Left cardiac atrium (tissue), 4 donors: ENCODE measurements around the gene MID1. TPM values are rescaled to one million over a fixed set of nuclear protein-coding genes. Genes with fewer than 3 reads are reported as not detected.
A peak's percentile ranks its signal among the peaks of the same experiment; 100 is the strongest.

Experiments used
- ATAC-seq, 2 donors: fragments of 200-7000 bp; cut with Tn5 transposase; one replicate each; pipeline ENCODE4 v1.9.1; 2020; ENCODE audit warnings: mild to moderate bottlenecking in 2 of 2, moderate library complexity in 2 of 2
- DNase-seq: peaks from one replicate; pipeline ENCODE4 v3.0.0-alpha.2; 2020
- intact Hi-C, 2 donors: fragments of 100-400 bp; cut with DNase I; formaldehyde crosslinking; loops; one replicate each; pipeline versions ENCODE4 v1.14.1 to v1.15.1; 2022 to 2023
- total RNA-seq, 2 donors: library from RNA; stranded (reverse); fragmentation: NEBNext Ultra II Directional; extraction: Animal tissue kit (Norgen Biotek cat#: 25700); gene quantifications; one replicate each; pipeline ENCODE4 v1.2.1, GENCODE V29; 2021
- donor health status: DM: no; HTN: yes; CAD: no.
- donor health status: DM: no; HTN: yes; CAD: no; lungs with severe emphysema.
- donor health status: DM: yes; HTN: yes; CAD: no.
- donor health status: Dilated cardiomyopathy.

MID1 gene
- total RNA-seq, 2 donors from 2014 or later, result 11.0 to 25.5 TPM

DNA sequence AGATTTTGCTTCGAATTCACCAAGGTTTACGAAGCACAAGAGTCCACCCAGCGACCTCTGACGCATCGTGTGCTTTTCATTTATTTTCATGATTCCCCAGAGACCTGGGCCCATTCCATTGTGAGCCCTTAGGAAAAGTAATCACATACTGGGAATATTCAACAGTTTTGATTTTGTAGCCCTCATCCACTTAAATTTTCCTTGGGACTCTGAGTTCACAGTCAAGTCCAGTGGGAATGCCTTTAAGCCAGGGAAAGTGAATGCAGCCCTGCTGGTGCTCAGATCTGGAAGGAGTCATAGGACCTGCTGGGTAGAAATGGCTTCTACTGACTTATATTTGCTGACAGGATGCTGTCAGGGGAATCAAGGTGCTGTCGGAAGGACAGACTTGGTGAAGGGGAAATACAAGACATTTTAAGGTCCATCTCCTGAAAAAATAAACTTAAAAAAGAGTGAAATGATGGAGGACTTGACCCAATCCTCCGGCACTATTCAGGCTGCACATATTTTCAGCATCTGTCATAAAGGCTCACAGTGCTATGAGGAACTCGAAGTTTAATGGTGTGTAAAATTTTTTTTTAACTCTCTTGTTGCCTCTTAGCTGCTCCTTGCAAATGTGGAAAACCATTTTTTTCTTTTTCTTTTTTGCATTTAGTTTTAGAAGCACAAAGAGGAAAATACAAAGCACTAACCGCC lies 204.9 kb downstream of the MID1 start:
- intact Hi-C loops, result no loop called here
- no peak for DNase-seq
- ATAC-seq, result no peak

DNA sequence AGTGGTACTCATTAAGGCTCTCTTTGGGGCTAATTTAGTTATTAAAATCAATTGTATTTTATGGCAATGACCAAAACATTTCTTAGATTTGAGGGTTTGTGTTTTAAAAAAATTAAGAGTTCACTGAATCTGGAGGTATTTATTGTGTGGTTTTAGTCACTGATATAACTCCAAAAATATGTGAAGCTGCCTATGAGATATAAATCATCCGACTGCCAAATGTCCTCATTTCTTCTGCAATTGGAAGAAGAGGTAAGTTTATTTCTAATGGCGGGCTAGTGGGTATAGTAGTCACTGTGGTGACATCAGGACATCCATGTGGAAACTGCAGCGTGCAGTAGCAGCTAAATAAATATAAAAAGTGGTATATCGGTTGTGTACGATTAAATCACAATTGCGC lies 205.5 kb downstream of the MID1 start:
- ATAC-seq (no peak), DNase-seq (no peak)
- intact Hi-C loops, result no loop called here

DNA sequence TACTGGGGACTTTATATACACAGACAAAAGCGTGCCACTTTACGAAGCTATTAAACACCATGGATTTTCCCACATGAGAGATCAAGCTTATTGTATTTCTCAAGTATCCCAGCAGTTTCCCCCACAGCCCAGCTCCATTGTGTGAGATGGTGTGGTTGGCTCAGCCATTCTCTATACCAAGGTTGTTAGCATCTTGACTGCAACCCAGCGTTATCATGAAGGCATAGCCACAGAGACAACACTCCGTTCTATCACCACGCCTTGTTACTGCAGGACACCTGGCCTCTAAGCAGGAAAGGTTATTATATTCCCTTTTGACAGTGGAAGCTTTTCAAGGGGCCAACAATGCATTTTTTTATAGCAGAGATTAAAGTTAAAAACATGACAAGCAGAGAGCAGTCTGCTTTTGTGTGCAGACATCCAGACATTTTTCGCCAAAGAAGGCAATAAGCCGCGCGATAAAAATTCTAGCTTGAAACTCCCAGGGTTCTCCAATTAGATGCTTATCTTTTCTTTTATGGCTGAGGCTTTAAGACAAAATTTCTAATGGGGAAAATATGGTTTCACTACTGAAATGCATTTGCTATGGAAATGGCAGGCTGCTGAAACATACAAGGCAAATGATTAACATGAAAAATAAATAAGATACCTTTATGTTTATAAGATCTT lies 206.1 kb downstream of the MID1 start:
- DNase-seq, result no peak
- intact Hi-C loops, result no loop called here
- ATAC-seq, result no peak

DNA sequence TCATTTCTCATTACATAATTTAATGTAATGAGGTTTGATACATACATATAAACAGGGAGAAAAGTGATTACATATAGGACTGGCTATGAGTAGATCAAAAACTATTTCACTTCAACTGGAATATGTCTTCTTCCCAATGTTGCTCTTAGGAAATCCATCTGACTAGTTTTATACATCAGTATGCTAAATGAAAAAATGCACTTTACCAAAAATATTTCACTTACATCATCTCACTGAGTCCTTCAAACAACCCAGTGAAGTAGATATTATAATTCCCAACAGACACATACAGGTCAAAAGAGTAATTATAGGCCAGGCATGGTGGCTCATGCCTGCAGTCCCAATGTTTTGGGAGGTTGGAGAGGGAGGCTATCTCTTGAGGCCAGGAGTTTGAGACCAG lies 215.9 kb downstream of the MID1 start:
- no peak for ATAC-seq
- DNase-seq, result no peak
- intact Hi-C loops, result no loop called here

DNA sequence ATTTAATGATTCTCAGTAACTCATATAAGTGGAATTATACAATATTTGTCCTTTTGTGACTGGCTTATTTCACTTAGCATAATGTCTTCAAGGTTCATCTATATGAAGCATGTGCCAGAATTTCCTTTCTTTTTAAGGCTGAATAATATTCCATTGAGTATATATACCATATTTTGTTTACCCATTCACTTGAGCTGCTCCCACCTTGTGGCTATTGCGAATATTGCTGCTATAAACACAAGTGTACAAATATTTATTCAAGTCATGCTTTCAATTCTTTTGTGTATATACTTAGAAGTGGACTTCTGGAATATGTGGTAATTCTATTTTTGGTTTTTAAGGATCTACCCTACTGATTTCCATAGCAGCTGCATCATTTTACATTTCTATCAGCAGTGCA lies 219.1 kb downstream of the MID1 start:
- intact Hi-C loops, result no loop called here
- no peak for DNase-seq
- no peak for ATAC-seq

DNA sequence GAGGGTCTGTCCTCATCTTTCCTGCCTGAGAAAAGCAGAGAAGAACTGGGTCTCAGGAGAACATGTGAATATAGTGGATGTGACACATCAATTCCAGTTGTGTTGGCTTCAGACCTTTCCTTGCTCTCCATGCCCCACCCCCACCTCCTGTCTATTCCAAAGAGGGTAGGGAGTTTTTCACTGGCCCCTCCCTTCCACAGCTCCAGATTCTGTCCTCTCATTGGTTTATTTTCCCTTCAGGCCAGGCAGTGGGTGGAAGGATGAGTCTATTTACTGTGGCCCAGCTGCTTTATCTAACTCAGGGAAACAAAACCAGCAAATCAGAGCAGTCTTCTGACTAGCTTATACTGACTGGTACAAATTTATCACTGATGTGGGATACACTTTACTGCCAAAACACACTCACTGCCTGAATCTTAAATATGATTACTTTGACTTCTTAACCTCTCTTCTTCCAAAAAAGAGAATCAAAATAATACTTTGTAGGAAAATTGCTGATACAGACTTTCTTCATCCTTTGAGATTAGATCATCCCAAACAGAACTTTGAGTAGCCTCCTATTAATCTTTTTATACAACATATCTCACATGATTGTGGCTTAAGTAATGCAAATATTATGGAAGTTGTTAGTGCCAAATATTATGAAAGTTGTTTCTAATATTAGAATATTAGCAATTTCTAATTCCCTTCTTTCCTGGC lies 221.2 kb downstream of the MID1 start:
- ATAC-seq, result peak in 1 of 2 donors; percentile 54
- no peak for DNase-seq
- intact Hi-C loops, result no loop called here

DNA sequence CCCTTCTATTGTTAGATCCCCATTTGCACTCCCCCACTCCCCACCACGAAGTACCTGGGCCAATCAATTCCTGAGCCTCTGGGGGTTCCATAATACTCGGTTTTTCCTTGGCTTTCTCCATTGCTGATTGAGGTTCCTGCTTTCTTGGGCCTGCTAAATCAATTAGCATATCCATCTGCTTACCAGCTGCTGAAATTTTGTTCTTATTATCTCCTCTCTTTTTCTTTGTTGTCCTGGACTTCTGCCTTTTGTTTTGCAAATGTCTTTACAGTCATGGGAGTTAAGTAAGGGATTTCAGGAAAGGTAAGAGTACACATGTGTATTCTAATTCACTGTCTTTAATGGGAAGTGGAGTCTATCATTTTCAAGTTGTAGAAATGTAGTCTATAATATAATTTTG lies 222.2 kb downstream of the MID1 start:
- intact Hi-C loops, result no loop called here
- ATAC-seq (no peak), DNase-seq (no peak)

DNA sequence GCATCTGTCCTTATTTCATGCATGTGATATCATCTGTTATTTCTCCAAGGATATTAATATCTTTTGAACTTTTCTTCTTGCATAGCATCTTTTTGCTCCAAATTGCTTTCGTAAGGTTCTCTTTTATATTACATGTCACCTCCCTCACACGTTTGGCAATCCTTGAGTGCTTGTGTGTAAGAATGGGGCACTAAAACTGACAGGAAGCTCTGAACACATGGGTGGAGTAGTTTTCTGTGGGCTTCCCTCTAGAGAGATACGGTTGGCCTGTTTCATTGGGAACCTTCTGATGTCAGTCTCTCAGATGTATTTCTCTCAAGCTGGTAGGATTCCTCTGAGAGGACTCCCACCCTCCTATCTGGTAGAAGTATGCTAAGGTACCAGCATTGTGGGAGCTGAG lies 223.0 kb downstream of the MID1 start:
- no peak for DNase-seq
- intact Hi-C loops, result no loop called here
- ATAC-seq, result no peak

DNA sequence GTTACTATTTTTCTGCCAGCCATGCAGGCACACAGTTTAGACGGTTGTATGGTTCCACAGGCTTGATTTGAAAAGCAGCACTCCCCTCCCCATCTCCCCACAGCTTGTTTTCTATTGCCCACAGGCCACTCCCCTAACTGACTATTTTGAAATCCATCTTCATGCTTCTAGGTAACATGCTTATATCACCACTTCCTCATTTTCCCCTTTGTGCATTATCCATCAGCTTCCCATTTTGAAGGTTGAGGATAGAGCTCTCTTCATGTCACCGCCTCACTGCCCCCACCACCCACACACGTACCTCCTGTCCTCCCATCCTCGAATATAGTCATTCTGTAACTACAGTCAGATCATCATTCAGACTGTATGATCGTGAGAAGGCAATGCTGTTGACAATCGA lies 224.7 kb downstream of the MID1 start:
- intact Hi-C loops, result no loop called here
- ATAC-seq (no peak), DNase-seq (no peak)
